Keratinocyte (primary cell): ENCODE results near the gene TTC36. TPM values are rescaled to one million over a fixed set of nuclear protein-coding genes. Genes with fewer than 3 reads are reported as not detected.

ENCODE experiments used
- DNase-seq: peaks from one replicate; pipeline ENCODE4 v3.0.0-alpha.2; 2011; ENCODE audit warnings: low read depth, missing footprints, low spot score
- FAIRE-seq: peaks from 2 replicates; lab custom pipeline; 2011; peaks lifted over from hg19 to GRCh38; lab: Jason Lieb, UNC
- H2AFZ ChIP-seq: 2 replicates; pipeline ENCODE4 v1.6.0; 2012; ENCODE audit warnings: low read length, control low read depth, inconsistent platforms; ENCODE audit not compliant: control insufficient read depth
- H3K27ac ChIP-seq: 2 replicates; pipeline ENCODE4 v1.5.1; 2011; ENCODE audit warnings: low read length; ENCODE audit not compliant: control insufficient read depth, insufficient read depth
- H3K27me3 ChIP-seq: 3 replicates; pipeline ENCODE4 v1.6.0; 2011; ENCODE audit warnings: low read length; ENCODE audit not compliant: control insufficient read depth, insufficient read depth; ENCODE audit errors: extremely low read depth
- H3K36me3 ChIP-seq, 2 experiments: 2 replicates in 1 of 2; 3 replicates in 1 of 2; pipeline ENCODE4 v1.5.1; 2011; ENCODE audit warnings: low read length in 2 of 2, mild to moderate bottlenecking in 1 of 2; ENCODE audit not compliant: control insufficient read depth in 2 of 2, insufficient read depth in 2 of 2; ENCODE audit errors: extremely low read depth in 1 of 2
- H3K4me1 ChIP-seq: 3 replicates; pipeline ENCODE4 v1.5.1; 2011; ENCODE audit warnings: low read length; ENCODE audit not compliant: control insufficient read depth, insufficient read depth; ENCODE audit errors: extremely low read depth
- H3K4me2 ChIP-seq: 3 replicates; pipeline ENCODE4 v1.6.0; 2011; ENCODE audit warnings: low read depth, low read length; ENCODE audit not compliant: control insufficient read depth, insufficient read depth; ENCODE audit errors: extremely low read depth
- H3K4me3 ChIP-seq, 3 experiments: fragments of 200-600 bp in 1 of 3; sonication (generic) in 1 of 3; 2 replicates in 2 of 3; 3 replicates in 1 of 3; pipeline ENCODE4 v1.5.1; 2011 to 2016; ENCODE audit warnings: low read length in 3 of 3, mild to moderate bottlenecking in 3 of 3, control low read depth in 2 of 3, inconsistent platforms in 1 of 3, low read depth in 1 of 3, mixed read lengths in 1 of 3, mixed run types in 1 of 3, moderate library complexity in 1 of 3; ENCODE audit not compliant: control insufficient read depth in 2 of 3, insufficient read depth in 2 of 3; ENCODE audit errors: extremely low read depth in 1 of 3
- H3K79me2 ChIP-seq: 2 replicates; pipeline ENCODE4 v1.6.0; 2012; ENCODE audit warnings: low read length; ENCODE audit not compliant: control insufficient read depth, insufficient read depth
- H3K9ac ChIP-seq: 3 replicates; pipeline ENCODE4 v1.6.0; 2011; ENCODE audit warnings: low read length; ENCODE audit not compliant: control insufficient read depth, insufficient read depth; ENCODE audit errors: extremely low read depth
- H3K9me1 ChIP-seq: 3 replicates; pipeline ENCODE4 v1.6.0; 2011; ENCODE audit warnings: low read length; ENCODE audit not compliant: control insufficient read depth, insufficient read depth; ENCODE audit errors: extremely low read depth
- H3K9me3 ChIP-seq: 2 replicates; pipeline ENCODE4 v1.5.1; 2012; ENCODE audit warnings: low read depth, low read length; ENCODE audit not compliant: control insufficient read depth
- H4K20me1 ChIP-seq: 3 replicates; pipeline ENCODE4 v1.6.0; 2011; ENCODE audit warnings: low read length; ENCODE audit not compliant: control insufficient read depth, insufficient read depth; ENCODE audit errors: extremely low read depth
- EZH2 ChIP-seq: IDR thresholded peaks from one replicate; pipeline ENCODE4 v1.6.1; 2012; ENCODE audit warnings: inconsistent platforms, mild to moderate bottlenecking, low read length, moderate library complexity
- dilution Hi-C: fragments of 300-500 bp; cut with MboI; formaldehyde crosslinking; loops from one replicate; pipeline ENCODE4 v1.7.0; 2020; ENCODE audit warnings: low sequenced_read_pairs; ENCODE audit not compliant: extremely low pct_ligation_motif_present
- polyA plus RNA-seq, 5 experiments: library from polyadenylated mRNA; depleted of rRNA in 3 of 5; stranded (reverse) in 3 of 5; stranded (forward) in 1 of 5; unstranded in 1 of 5; fragments of >200 nt; gene quantifications; 1 replicate in 1 of 5; 2 replicates in 3 of 5; 3 replicates in 1 of 5; pipeline versions ENCODE4 v1.2.1 to v1.2.3, GENCODE V29; 2011 to 2012; ENCODE audit warnings: missing spikeins in 2 of 5, low read depth in 1 of 5, low replicate concordance in 1 of 5
- TF ChIP-seq, protein P1 (sequence below), 3 experiments: IDR thresholded peaks in 1 of 3; conservative IDR thresholded peaks in 1 of 3; optimal IDR thresholded peaks in 1 of 3; 2 replicates in 2 of 3; 3 replicates in 1 of 3; pipeline versions ENCODE3 to v1.5.1; 2011; ENCODE audit warnings: low read length in 3 of 3, mild to moderate bottlenecking in 3 of 3, moderate library complexity in 2 of 3, control low read depth in 1 of 3, inconsistent platforms in 1 of 3; ENCODE audit not compliant: insufficient read depth in 2 of 3; ENCODE audit errors: extremely low read depth in 1 of 3

Gene TTC36
- polyA plus RNA-seq, 1 donor (not counting 4 experiments of a cell fraction or from before 2014, with no cell fraction given): not detected

DNA sequence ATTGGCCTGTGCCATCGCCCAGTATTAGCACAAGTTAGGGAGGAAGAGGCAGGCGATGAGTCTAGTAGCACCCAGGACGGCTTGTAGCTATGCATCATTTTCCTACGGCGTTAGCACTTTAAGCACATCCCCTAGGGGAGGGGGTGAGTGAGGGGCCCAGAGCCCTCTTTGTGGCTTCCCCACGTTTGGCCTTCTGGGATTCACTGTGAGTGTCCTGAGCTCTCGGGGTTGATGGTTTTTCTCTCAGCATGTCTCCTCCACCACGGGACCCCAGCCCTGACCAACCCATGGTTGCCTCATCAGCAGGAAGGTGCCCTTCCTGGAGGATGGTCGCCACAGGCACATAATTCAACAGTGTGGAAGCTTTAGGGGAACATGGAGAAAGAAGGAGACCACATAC lies 8.0 kb downstream of the TTC36 start:
- dilution Hi-C loops: no loop called here
- H2AFZ ChIP-seq: no peak overlapping the region
- FAIRE-seq (no peak), DNase-seq (no peak)
- H3K9me3 ChIP-seq: no peaks in the 10 kb centered on the region
- no peaks in the 10 kb centered on the region for H3K9me1 ChIP-seq
- H3K4me3 ChIP-seq: no peak overlapping the region
- H3K27me3 ChIP-seq: no peaks in the 10 kb centered on the region
- TF ChIP-seq, protein P1, sequence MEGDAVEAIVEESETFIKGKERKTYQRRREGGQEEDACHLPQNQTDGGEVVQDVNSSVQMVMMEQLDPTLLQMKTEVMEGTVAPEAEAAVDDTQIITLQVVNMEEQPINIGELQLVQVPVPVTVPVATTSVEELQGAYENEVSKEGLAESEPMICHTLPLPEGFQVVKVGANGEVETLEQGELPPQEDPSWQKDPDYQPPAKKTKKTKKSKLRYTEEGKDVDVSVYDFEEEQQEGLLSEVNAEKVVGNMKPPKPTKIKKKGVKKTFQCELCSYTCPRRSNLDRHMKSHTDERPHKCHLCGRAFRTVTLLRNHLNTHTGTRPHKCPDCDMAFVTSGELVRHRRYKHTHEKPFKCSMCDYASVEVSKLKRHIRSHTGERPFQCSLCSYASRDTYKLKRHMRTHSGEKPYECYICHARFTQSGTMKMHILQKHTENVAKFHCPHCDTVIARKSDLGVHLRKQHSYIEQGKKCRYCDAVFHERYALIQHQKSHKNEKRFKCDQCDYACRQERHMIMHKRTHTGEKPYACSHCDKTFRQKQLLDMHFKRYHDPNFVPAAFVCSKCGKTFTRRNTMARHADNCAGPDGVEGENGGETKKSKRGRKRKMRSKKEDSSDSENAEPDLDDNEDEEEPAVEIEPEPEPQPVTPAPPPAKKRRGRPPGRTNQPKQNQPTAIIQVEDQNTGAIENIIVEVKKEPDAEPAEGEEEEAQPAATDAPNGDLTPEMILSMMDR (optimal IDR thresholded peaks at IDR 0.05 in 1 of 3, IDR thresholded peaks at IDR 0.05 in 1 of 3, conservative IDR thresholded peaks at IDR 0.05 in 1 of 3; ENCODE audit: extremely low read depth in 1 of 3, insufficient read depth in 2 of 3, low read length in 3 of 3): no peak
- no peak for TF ChIP-seq EZH2
- peaks cover 0 to 7% of the 10 kb centered on the region in 2 experiments for H3K36me3 ChIP-seq
- H3K79me2 ChIP-seq: no peaks in the 10 kb centered on the region
- peaks cover 2% of the 10 kb centered on the region for H3K4me1 ChIP-seq
- no peak overlapping the region for H3K9ac ChIP-seq
- H4K20me1 ChIP-seq: no peaks in the 10 kb centered on the region
- H3K4me2 ChIP-seq: no peak overlapping the region
- no peak overlapping the region for H3K27ac ChIP-seq

DNA sequence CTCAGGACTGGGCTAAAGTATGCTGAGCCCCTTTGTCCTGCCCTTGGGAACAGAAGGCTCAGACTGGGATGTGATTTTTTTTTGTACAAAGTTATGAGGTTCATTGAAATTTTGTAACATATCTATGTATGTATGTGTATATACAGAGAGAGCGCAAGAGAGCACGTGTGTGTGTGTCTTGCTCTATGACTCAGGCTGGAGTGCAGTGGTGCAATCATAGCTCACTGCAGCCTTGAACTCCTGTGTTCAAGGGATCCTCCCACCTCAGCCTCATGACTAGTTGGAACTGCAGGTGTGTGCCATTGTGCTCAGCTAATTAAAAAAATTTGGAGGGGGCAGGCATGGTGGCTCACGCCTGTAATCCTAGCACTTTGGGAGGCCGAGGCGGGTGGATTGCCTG lies 9.5 kb downstream of the TTC36 start:
- no peak for FAIRE-seq
- Histone ChIP-seq H3K4me1 (peaks cover under 1% of the 10 kb centered on the region), H3K4me3 (no peak overlapping the region), H3K27ac (no peak overlapping the region), H3K9me1 (no peaks in the 10 kb centered on the region), H2AFZ (no peak overlapping the region), H3K79me2 (no peaks in the 10 kb centered on the region), H3K9ac (no peak overlapping the region), H3K4me2 (no peak overlapping the region), H3K9me3 (no peaks in the 10 kb centered on the region), H3K27me3 (no peaks in the 10 kb centered on the region), H4K20me1 (no peaks in the 10 kb centered on the region), H3K36me3 (peaks cover 0 to 7% of the 10 kb centered on the region in 2 experiments)
- dilution Hi-C loops: no loop called here
- no peak for DNase-seq
- TF ChIP-seq, protein P1 (optimal IDR thresholded peaks at IDR 0.05 in 1 of 3, IDR thresholded peaks at IDR 0.05 in 1 of 3, conservative IDR thresholded peaks at IDR 0.05 in 1 of 3; ENCODE audit: extremely low read depth in 1 of 3, insufficient read depth in 2 of 3, low read length in 3 of 3): no peak
- TF ChIP-seq EZH2: no peak
